Fibroblast of mammary gland (primary cell): ENCODE measurements around the gene BIN1.
"Not testable (repeated sequence)": the region's sequence is repeated elsewhere in the genome, so short reads cannot be mapped to it uniquely, and the experiment has no call there.

Experiments used
- DNase-seq: peaks from one replicate; pipeline ENCODE4 v3.0.0-alpha.2; 2010; ENCODE audit warnings: low read depth
- H3K4me3 ChIP-seq: 2 replicates; pipeline ENCODE4 v1.5.1; 2011; ENCODE audit warnings: low read depth, mild to moderate bottlenecking, low read length, moderate library complexity; ENCODE audit not compliant: control insufficient read depth
- TF ChIP-seq, protein P1 (sequence below): conservative IDR thresholded peaks from 2 replicates; pipeline ENCODE4 v1.5.1; 2011; ENCODE audit warnings: low read depth, low read length, inconsistent platforms; ENCODE audit not compliant: control insufficient read depth, insufficient read depth

BIN1 gene

DNA sequence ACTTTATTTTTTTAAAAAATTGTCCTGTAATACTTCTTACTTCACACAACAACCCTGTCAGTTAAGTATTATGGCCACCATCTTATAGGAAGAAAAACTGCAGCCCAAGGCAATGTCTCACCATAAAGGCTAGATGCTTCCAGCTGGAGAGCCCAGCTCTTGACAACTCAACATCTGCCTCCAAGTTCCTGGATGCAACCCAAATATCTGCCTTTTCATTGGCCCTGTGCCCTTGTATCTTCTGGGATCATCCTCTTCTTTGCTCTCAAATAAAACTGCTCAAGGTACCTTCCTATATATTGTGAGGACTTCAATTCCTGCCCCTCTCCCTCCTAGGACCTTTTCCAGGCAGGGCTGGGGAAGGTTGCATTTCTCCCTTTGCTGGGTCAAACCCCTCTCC lies 69.5 kb downstream of the BIN1 start:
- peak; percentile 65 for DNase-seq
- no peak overlapping the region for H3K4me3 ChIP-seq
- TF ChIP-seq, protein P1, sequence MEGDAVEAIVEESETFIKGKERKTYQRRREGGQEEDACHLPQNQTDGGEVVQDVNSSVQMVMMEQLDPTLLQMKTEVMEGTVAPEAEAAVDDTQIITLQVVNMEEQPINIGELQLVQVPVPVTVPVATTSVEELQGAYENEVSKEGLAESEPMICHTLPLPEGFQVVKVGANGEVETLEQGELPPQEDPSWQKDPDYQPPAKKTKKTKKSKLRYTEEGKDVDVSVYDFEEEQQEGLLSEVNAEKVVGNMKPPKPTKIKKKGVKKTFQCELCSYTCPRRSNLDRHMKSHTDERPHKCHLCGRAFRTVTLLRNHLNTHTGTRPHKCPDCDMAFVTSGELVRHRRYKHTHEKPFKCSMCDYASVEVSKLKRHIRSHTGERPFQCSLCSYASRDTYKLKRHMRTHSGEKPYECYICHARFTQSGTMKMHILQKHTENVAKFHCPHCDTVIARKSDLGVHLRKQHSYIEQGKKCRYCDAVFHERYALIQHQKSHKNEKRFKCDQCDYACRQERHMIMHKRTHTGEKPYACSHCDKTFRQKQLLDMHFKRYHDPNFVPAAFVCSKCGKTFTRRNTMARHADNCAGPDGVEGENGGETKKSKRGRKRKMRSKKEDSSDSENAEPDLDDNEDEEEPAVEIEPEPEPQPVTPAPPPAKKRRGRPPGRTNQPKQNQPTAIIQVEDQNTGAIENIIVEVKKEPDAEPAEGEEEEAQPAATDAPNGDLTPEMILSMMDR = no peak

DNA sequence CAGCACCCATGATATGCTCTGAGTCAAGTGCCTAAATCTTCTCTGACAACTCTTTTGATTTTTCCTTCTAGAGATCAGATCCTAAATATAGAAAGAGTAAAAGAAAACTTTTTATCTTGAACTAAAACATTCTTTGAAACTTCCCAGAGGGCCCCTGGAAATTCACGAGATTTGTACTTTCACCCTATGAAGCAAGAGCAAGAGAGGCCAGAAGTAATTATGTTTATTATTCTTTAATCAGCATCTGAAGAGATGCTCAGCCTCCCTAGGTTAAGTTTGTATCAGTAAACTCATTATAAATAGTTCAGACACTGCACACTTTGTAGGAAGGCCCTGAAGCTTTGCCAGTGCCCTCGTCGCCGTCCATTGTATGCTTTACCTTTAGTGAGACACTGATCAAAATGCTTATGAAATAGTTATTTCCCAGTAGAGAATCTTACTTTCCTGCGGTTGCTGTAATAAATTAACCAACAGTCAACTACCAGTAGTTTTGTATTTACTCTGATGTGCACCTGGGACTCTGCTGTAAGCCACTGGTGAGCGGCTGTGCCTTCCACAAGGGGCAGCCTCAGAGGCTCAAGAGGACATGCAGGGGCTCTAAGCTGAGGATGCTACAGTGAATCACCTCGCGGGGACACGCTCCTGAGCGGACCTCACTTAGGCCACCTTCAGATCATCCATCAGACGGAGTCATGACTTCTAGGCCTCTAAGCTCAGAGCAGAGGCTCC lies 71.9 kb downstream of the BIN1 start:
- no peak overlapping the region for H3K4me3 ChIP-seq
- TF ChIP-seq, protein P1 = no peak
- DNase-seq = no peak

- TF ChIP-seq, protein P1 = no peak
- no peak overlapping the region for H3K4me3 ChIP-seq
- DNase-seq = no peak
These were observed 72.9 kb downstream of the BIN1 start for GRCh38 chr2:127034051-127034450.

- peak; percentile 54 for DNase-seq
- H3K4me3 ChIP-seq = no peak overlapping the region
- TF ChIP-seq, protein P1 = no peak
These were observed 74.3 kb downstream of the BIN1 start for GRCh38 chr2:127032621-127033020.

DNA sequence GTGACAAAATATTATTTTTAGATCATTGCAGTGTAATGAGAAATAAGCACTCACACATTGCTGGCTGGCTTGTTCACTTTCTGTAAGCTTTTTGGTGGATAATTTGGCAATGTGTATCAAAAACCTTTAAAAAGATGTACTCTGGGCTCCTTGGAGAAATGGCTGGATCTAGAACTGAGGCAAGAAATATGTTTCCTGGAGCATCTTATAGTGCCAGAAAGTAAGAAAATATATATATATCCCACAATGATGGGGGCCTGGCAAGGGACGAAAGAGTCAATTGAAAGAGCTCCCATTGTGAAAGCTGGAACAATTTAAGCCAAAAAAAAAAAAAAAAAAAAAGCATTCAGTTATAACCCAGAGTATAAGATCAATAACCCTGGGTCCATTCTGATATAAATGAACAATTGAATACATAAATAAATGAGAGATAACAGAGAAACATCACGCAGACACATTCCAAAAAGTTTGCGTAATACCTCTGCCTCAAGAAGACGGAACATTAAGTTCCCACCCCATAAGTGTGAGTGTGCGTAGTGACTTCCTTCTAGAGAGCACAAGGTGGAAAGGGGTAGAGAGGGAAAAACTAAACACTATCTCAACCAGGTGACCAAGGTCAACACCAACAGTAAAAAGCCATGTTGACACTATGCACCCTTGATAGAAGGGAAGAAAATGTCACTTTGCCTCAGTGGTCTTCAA lies 77.5 kb downstream of the BIN1 start:
- TF ChIP-seq, protein P1 = no peak
- H3K4me3 ChIP-seq = no peak overlapping the region
- peak; percentile 53 for DNase-seq

DNA sequence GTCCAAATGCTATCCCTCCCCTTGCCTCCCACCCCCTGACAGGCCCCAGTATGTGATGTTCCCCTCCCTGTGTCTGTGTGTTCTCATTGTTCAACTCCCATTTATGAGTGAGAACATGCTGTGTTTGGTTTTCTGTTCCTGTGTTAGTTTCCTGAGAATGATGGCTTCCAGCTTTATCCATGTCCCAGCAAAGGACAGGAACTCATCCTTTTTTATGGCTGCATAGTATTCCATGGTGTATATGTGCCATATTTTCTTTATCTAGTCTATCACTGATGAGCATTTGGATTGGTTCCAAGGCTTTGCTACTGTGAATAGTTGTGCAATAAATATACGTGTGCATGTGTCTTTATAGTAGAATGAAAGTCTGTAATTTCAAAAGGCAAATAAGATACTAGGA lies 78.2 kb downstream of the BIN1 start:
- not testable (repeated sequence) for H3K4me3 ChIP-seq, DNase-seq

GRCh38 chr2:127027715-127028114 lies 79.2 kb downstream of the BIN1 start:
- TF ChIP-seq, protein P1 = peak; percentile 18
- DNase-seq = no peak
- no peak overlapping the region for H3K4me3 ChIP-seq
